GM21717 (cell line): ENCODE data around the gene TIMP3.
"Not testable (repeated sequence)": the region's sequence is repeated elsewhere in the genome, so short reads cannot be mapped to it uniquely, and the experiment has no call there.

Source experiments
- ATAC-seq: cut with Tn5 transposase; IDR thresholded peaks from one replicate; pipeline ENCODE4 v1.9.1; 2021; ENCODE audit warnings: mild to moderate bottlenecking, moderate library complexity; ENCODE audit not compliant: unreplicated experiment

TIMP3 gene

DNA sequence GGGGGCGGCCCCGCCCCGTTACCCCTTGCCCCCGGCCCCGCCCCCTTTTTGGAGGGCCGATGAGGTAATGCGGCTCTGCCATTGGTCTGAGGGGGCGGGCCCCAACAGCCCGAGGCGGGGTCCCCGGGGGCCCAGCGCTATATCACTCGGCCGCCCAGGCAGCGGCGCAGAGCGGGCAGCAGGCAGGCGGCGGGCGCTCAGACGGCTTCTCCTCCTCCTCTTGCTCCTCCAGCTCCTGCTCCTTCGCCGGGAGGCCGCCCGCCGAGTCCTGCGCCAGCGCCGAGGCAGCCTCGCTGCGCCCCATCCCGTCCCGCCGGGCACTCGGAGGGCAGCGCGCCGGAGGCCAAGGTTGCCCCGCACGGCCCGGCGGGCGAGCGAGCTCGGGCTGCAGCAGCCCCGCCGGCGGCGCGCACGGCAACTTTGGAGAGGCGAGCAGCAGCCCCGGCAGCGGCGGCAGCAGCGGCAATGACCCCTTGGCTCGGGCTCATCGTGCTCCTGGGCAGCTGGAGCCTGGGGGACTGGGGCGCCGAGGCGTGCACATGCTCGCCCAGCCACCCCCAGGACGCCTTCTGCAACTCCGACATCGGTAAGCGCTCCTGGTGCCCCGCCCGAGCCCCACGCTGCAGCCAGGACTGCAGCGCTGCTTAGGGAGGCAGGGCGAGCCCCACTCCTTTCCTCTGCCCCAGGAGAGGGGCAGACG lies at the start of gene TIMP3:
Gene TIMP3 (plus strand): TSS at position 169 of the 700 bp plus-strand sequence. CDS start 297 bp downstream, at position 466.
- no peak for ATAC-seq

DNA sequence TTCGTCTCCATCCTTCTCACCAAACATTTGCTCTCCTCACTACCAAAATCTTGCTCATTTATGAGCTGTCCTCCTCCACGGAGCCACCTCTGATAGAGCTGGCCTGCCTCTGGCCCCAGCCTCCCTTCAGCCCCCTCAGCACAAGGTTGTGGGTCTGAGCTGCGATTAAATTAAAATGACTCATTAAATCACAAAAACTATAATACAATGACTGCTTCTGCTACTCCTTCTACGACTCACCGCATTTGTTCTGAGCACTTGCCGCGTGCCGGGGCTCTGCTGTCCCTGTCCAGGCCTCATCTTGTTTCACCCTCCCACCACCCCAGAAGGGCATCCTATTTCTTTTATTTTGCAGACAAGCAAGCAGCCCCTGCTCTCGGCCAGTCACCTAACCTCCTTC lies 49.2 kb upstream of the TIMP3 start:
- no peak for ATAC-seq

DNA sequence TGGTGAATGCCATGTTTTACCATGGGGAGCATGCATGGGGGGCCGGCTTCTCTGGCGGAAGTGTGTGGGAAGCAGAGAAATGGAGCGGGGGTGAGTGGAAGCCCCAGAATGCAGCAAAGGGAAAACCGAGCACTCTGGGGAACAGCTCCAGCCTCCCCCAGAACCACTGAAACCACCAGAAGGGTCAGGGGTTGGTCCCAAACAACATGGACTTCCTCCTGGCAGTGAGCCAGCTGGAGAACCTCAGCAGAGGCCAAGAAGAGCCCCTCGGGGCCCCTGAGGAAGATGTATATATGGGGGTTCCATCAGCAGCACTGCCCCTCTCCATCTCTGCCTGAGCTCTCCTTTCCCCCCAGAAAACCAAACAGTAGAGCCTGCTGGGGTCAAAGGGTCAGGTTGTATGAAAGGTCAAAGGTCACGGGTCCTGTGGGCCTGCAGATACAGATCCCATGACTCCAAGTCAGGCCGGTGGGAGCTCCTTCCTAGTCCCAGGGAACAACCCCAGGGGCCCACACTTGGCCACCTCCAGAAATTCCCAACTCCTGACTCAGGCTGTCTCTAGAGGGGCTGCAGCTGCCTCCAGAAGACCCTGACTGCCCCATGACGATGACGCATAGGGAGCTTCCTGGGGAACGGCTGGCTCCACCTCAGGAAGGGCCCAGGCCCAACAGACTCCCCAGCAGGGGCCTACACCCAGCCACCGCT lies 48.5 kb upstream of the TIMP3 start:
- no peak for ATAC-seq

DNA sequence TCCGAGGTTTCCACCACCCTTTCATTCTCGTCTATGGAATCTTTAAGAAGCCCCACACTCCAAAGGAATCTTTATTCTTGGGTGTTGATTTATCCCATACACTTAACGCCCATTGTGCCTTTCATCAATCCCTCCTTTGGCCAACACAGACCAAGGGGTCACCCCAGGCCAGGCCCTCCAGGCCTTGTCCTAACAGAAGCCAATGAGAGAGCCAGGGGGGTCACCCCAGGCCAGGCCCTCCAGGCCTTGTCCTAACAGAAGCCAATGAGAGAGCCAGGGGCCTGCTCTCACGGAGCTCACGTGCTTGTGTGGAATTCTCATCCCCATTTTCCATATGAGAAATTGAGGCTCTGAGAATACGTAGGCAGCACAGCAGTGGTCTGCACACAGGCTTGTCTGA lies 47.9 kb upstream of the TIMP3 start:
- no peak for ATAC-seq

DNA sequence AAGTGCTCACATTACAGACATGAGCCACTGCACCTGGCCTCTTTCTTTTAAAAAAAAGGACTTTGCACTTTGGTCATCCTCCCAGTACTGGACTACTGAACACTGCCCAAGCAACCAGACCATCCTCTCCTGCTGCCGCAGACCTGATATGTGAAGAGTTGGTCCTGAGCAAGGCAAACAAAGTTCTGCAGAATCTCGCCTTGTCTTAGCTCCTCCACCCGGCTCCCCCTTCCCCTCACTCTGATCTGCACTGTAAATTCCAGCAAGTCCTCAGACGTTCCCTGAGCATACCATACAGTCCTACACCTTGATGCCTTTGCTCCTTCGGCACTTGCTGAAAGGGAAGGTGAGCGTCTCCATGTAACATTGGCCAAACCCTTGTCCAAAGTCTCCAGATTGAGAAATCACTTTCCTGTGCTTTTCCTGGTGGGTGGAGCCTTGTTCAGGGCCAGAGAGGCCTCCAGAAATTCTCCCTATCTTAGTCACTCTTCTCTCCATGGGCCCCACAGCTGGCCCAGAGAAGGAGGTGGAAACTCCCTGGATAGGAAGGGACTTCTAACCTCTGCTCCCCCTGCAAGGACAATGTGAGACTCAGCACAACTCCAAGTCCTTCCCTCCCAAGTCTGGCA lies 47.0 kb upstream of the TIMP3 start:
- ATAC-seq, result no peak

DNA sequence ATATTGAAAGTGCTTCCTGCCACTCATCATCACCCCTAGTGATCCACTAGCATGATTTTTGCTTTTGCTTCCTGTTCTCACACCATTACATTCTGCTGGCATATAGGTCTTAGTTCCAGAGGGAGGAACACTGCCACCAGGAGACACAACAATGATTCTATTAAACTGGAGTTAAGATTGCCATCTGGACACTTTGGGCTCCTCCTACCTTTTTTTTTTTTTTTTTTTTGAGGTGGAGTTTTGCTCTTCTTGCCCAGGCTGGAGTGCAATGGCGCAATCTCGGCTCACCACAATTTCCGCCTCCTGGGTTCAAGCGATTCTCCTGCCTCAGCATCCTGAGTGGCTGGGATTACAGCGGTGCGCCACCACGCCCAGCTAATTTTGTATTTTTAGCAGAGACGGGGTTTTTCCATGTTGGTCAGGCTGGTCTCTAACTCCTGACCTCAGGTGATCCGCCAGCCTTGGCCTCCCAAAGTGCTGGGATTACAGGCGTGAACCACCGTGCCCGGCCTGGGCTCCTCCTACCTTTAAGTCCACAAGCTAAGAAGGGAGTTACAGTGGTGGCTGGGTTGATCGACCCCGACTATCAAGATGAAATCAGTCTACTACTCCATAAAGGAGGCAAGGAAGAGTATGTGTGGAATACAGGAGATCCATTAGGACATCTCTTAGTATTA lies 44.3 kb upstream of the TIMP3 start:
- not testable (repeated sequence) for ATAC-seq

DNA sequence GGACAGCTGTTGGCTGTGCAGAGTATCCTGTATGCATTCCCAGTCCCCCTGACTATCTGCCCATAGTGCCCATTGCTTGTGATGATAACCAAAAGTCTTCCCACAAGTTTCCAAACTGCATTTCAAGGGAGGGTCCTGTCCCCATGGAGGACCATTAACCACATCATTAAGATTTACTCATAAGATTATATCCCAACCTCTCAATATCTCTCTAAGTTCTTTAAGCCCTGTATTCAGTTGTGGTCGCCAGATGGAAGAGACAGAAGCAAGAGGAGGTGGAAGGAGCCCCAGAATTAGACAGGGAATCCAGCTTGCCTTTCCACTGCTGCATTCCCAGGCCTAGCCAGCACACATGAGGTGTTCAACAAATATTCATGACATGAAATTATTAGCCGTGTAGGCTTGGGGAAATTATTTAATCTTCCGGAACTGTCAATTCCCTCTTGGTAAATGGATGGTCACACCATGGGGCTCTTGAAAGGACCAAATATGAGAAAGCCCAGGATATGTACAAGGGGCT lies 42.6 kb upstream of the TIMP3 start:
- ATAC-seq, result no peak

DNA sequence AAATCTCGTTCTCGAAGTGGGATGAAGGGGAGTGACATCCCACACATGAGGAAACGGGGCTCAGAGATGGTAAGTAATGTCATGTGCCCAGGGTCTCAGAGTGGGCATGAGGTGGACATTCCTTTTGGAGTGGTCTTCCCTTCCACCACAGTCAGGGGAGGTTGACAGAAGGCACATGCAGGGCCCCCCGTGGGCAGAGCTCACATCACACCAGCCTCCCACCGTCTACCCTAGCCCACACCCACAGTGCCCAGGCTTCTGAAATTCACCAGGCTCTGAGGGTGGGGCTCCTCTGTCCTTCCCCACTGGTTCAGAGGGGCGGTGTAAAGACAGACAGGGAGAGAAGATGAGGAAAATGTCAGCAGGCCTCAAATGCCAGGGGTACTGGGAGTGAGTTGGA lies 41.1 kb upstream of the TIMP3 start:
- no peak for ATAC-seq

DNA sequence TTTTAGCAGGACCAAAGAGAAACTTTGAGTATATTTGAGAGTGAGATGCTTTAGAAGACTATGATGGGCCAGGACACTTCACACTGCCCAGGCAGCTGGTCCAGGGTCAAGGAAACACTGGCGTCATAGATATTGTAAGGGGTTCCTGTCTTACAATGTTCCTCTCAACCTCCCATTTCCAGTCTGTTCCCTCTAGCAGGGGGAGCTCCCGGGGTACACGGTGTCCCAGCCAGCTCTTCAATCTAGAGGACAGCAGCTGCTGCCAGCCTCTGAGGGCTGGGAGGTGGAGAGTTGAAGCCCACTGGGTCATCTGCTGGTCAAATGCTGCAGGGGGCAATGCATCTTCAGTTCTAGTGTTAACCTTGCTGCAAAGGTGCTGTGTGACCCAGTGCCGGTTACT lies 40.7 kb upstream of the TIMP3 start:
- no peak for ATAC-seq

DNA sequence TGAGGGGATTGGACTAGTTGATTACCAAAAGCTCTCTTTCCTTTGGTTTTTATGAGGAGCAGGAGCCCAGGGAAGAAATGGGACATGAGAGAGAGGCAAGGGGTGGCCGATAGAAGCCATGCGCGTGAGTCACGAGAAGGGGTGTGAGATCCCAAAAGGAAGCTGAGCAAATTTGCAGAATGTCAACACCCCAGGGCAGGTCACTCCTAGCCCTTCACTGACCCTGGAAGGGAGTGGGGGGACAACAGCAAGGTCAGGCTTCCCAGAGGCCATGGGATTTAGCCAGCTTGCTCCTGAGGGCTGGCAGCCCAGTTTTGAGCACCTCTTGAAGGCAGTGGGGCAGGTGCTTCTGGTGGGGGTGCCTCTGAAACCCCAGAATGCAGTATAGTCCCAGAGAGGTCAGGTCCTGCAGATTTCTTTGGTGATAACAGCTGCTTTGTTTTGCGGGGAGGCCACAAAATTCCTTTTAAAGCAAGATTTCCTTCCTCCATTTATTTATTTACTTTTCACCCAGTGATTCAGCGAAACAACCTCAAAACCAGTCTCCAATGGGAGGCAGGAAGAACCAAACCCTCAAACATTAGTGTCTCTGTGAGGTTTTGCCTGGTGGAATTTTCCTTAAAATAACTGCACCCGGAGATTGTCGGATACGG lies 40.1 kb upstream of the TIMP3 start:
- no peak for ATAC-seq

DNA sequence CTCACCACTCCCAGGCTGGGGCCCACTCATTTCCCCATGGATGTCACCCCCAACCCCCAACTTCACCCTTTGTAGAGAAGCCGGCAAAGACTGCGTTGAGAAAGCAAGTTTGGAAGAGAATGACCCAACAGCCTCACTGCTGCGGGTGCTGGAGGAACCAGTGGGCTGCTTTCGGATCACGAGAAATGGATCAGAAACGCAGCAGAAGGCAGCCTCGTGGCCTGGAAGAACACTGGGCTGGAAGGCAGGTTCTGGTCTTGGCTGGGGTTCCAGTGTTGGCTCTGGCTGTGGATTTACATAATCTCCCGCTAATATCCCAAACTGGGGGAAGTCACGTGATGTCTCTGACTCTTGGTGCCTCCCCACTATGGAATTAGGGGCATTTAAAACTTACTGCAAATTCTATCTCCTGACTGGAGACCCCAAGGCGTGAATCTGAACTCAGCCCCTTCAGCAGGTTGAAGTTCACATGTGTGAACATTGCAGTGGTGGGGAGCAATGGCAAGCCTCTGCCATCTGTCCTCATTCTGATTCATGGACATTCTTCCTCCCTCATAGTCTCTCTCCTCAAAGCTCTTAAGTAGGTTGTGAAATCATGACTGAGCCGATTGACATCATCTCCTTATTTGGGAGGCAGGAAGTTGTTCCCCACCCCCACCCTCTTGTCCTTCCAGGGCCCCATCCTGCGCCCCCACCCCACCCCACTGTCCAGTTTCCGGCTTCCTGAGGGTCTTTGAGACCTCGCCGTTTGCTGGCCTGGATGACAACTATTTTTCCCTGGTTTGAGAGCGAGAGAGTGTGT lies 37.0 kb upstream of the TIMP3 start:
- no peak for ATAC-seq

DNA sequence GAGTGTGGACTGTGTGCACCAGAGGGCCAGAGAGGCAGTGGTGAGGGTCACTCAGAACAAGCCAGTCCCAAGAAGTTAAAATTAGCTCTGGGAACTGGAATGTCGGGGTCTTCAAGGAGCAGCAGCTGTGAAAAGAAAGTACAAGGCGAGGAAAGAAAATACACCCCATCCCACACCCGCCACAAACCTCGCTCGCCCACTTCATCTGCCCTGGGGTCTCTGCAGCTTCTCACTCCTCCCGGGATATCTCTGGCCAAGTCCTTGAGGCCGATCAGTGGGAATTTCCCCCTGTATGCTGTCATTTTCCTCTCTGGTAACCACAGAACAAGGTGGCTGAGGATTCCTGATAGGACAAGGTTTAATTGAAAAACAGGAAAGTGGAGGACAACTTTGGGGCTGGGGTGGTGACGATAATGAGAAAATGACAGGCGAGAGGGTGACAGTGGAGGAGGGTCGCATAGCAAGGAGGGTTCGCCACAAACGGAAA lies 36.3 kb upstream of the TIMP3 start:
- no peak for ATAC-seq

DNA sequence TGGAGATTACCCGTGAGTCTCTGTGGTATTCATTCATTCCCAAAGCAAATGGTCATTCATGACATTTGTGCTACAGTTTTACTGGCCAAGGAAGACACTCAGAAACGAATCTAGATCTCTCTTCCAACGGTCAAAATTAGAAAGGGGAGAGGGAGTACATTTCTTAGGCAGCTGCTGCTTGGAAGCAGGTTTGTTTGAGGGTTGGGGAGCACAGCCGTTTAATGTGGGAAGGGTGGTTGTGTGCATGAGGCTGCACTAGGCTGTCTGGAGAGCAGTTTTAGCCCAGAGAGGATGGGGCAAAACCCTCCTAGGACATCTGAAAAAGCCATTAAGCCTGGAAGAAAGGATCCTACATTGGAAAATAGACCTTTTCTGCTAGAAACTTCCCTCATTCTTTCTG lies 29.7 kb upstream of the TIMP3 start:
- ATAC-seq, result no peak

DNA sequence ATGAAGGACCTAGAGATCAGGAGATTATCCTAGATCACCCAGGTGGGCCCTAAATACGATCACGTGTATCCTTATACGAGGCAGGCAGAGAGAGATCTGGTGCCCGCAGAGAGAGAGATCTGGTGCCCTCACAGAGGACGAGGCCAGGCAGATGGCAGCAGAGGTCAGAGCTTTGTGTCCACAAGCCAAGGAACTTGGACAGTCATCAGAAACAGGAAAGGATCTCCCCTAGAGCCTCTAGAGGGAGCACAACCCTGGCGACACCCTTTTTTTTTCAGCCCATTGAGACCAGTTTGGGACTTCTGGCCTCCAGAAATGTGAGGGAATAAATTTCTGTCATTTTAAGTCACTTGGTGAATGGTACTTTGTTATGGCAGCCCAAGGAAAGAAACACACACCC lies 25.5 kb upstream of the TIMP3 start:
- no peak for ATAC-seq

DNA sequence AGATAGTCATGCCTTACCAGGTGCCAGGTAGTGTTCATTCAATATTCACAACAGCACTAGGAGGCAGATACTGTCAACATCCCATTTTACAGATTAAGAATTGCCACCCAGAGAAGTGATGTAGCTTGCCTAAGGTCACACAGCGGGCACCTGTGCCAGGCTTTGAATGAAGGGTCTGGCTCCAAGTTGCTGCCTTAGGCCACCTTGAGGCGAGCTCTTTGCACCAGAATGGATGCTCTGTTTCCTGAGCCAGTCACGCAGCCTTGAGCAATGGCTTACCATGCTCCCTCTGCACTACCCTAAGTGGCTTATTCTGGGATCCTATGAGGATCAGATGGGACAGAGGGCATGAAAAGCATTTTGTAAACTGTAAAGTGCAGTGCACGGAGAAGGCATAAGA lies 25.1 kb upstream of the TIMP3 start:
- ATAC-seq, result no peak

DNA sequence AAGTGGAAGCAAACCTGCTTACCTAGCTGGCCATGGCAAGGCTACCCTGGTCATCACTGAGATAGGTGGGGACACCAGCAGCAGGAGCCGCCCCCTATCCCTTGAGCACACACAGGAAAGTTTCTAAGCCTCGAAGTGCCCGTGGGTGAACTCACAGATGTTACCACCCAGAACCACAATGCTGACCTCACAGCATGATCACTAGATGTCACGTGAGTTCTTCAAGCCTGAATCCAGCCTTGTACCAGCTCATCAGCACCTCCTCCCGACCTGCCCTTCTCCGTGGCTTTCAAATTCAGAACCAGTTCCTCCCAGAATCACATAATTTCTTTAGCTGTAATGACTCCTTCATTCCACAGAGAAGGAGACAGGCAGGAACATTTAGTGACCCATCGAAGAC lies 24.7 kb upstream of the TIMP3 start:
- no peak for ATAC-seq

DNA sequence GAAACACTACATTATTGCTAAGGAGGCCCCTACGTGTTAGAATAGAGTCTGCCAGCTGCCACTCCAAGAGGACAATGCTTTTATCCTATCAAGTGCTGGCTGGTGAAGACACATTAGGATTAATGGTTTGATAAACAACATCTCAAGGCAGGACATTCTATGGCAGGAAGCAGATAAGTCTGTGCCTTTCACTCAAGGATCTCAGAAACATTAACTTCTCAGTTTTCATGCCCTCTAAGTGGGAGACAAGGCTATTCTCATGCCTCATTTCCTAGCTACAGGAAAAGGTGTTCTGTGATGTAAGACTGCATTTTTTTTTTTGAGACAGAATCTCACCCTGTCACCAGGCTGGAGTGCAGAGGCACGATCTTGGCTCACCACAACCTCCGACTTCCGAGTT lies 23.5 kb upstream of the TIMP3 start:
- ATAC-seq, result no peak

DNA sequence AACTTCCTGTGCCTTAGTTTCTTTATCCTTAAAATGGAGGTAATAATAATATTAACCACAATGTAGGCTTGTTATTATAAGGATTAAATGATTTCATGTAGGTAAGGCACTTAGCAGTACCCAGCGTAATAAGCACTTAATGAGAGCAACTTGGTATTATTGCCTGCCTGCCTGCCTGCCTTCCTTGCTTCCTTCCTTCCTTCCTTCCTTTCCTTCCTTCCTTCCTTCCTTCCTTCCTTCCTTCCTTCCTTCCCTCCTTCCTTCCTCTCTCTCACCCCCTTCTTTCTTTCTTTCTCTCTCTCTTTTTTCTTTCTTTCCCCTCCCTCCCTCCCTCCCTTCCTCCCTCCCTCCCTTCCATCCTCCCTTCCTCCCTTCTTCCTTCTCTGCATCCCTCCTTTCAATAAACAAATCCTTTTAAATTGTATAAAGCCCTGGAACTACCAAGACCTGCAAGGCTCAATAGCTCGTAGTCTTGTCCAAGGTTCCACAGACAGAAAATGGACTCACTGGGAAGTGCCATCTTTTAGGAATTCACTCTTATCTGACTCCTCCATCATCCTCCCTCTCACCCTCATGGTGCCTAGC lies 20.7 kb upstream of the TIMP3 start:
- no peak for ATAC-seq

DNA sequence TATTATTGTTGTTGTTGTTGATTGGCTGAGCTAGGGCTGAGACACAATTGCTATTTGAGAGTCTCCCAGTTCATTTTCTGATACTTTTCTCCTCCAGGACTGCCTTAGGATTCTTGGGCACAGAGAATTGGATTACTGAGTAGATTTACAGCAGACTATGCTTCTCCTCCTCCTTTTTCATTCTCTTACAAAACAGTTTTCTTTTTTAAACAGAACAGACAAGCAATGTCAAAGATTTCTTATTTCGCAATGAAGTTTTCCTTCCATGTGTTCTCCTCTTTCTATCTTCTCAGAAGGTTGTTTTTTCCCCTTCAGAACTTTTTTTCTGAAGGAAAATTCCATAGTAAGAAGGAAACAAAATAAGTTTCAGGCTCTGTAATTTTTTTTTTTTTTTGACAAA lies 19.8 kb upstream of the TIMP3 start:
- no peak for ATAC-seq
